RWPE1 (cell line): ENCODE data around the gene VMAC.
A peak's percentile ranks its signal among the peaks of the same experiment; 100 is the strongest.

Experiments
- CTCF ChIA-PET: fragments of 350-600 bp; sonication (Branson Sonifier 250); formaldehyde crosslinking; extraction: SDS; loops from one replicate; lab custom pipeline; 2021; lab: Yijun Ruan, JAX
- POLR2A ChIA-PET: fragments of 400-600 bp; formaldehyde crosslinking; extraction: SDS; loops from one replicate; lab custom pipeline; 2020; ENCODE audit warnings: antibody characterized with exemption; ENCODE audit not compliant: low non-redundant PET; lab: Yijun Ruan, JAX
- DNase-seq: peaks from one replicate; pipeline ENCODE4 v3.0.0; 2012; ENCODE audit warnings: low spot score
- H3K27ac ChIP-seq: fragments of 450-650 bp; 2 replicates; pipeline ENCODE4 v1.5.1; 2017
- CTCF ChIP-seq: fragments of 450-650 bp; conservative IDR thresholded peaks from 2 replicates; pipeline ENCODE4 v1.5.1; 2017; ENCODE audit warnings: low read depth, mild to moderate bottlenecking

VMAC gene

GRCh38 chr19:5926641-5927440, 22.2 kb downstream of the VMAC start:
- ChIA-PET CTCF (no interaction called here), POLR2A (no interaction called here)
- H3K27ac ChIP-seq = peak overlapping the region; percentile 5; the same call in 1 of the 2 replicates
- no peak for TF ChIP-seq CTCF
- DNase-seq = no peak

- no peak for DNase-seq
- ChIA-PET CTCF (no interaction called here), POLR2A (no interaction called here)
- no peak for TF ChIP-seq CTCF
- peak overlapping the region; percentile 4; the same call in 1 of the 2 replicates for H3K27ac ChIP-seq
Observed at GRCh38 chr19:5927441-5927821, 22.8 kb downstream of the VMAC start.

- peak overlapping the region; percentile 24 for H3K27ac ChIP-seq
- TF ChIP-seq CTCF = no peak
- POLR2A ChIA-PET = no interaction called here
- DNase-seq = no peak
- CTCF ChIA-PET = no interaction called here
Observed at GRCh38 chr19:5929179-5929578, 24.5 kb downstream of the VMAC start.

- CTCF ChIA-PET = no interaction called here
- DNase-seq = no peak
- POLR2A ChIA-PET = no interaction called here
Observed at GRCh38 chr19:5929625-5930024, 25.0 kb downstream of the VMAC start.

GRCh38 chr19:5931251-5931650, 26.6 kb downstream of the VMAC start:
- DNase-seq = no peak
- TF ChIP-seq CTCF = no peak
- ChIA-PET CTCF (no interaction called here), POLR2A (no interaction called here)
- H3K27ac ChIP-seq = no peak overlapping the region

More at GRCh38 chr19:5929625-5930024, 25.0 kb downstream of the VMAC start:
- no peak for TF ChIP-seq CTCF
- H3K27ac ChIP-seq = peak overlapping the region; percentile 24; the same call in 1 of the 2 replicates

- TF ChIP-seq CTCF = no peak
- POLR2A ChIA-PET = no interaction called here
- H3K27ac ChIP-seq = no peak overlapping the region; the same call in 1 of the 2 replicates
- DNase-seq = no peak
- CTCF ChIA-PET = interaction anchor here (0.6 kb wide), 1 partner anchor 348 kb away, joined by 3 read pairs; no protein-coding TSS in a partner anchor
Observed at GRCh38 chr19:5932146-5932545, 27.5 kb downstream of the VMAC start.
